ENCODE data around the gene COMT. TPM values are rescaled to one million over a fixed set of nuclear protein-coding genes. Genes with fewer than 3 reads are reported as not detected.

The COMT gene
- total and polyA plus RNA-seq, 9 of the 15 experiments (the other 6 are each of a cell fraction or from before 2014, with no cell fraction given), result 12.5 to 351 (median 155) TPM

GRCh38 chr22:20014526-20015186 lies 73.1 kb downstream of the COMT start (continued):
- TF ChIP-seq, protein P1, sequence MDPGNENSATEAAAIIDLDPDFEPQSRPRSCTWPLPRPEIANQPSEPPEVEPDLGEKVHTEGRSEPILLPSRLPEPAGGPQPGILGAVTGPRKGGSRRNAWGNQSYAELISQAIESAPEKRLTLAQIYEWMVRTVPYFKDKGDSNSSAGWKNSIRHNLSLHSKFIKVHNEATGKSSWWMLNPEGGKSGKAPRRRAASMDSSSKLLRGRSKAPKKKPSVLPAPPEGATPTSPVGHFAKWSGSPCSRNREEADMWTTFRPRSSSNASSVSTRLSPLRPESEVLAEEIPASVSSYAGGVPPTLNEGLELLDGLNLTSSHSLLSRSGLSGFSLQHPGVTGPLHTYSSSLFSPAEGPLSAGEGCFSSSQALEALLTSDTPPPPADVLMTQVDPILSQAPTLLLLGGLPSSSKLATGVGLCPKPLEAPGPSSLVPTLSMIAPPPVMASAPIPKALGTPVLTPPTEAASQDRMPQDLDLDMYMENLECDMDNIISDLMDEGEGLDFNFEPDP (CRISPR knock-in tag; IDR thresholded peaks at IDR 0.05), result 0 out of 2 replicates have a peak, but pooled peaks have one; percentile 42
- TF ChIP-seq ZNF23 (CRISPR knock-in tag; IDR thresholded peaks at IDR 0.05) (no peak), PTTG1 (tag; IDR thresholded peaks at IDR 0.05; ENCODE audit: low read depth) (no peak), ZNF561 (CRISPR knock-in tag; conservative IDR thresholded peaks at IDR 0.05) (0 out of 2 replicates have a peak, but pooled peaks have one; percentile 45), ZNF79 (CRISPR knock-in tag; IDR thresholded peaks at IDR 0.05; ENCODE audit: low read depth) (no peak), TCF15 (CRISPR knock-in tag; IDR thresholded peaks at IDR 0.05) (peak; percentile 81; the same call in 1 of the 2 replicates), ZNF165 (CRISPR knock-in tag; IDR thresholded peaks at IDR 0.05; ENCODE audit: borderline replicate concordance) (0 out of 2 replicates have a peak, but pooled peaks have one; percentile 51), BDP1 (IDR thresholded peaks at IDR 0.05; ENCODE audit: insufficient read depth, insufficient read length) (no peak), MTA2 (IDR thresholded peaks at IDR 0.05; ENCODE audit: low read depth) (no peak)
